T-helper 1 cell (primary cell): ENCODE results near the gene GRAMD4.

Source experiments
- DNase-seq, 5 donors: peaks; one replicate each; pipeline ENCODE4 v3.0.0-alpha.2; 2012 to 2020

The GRAMD4 gene

DNA sequence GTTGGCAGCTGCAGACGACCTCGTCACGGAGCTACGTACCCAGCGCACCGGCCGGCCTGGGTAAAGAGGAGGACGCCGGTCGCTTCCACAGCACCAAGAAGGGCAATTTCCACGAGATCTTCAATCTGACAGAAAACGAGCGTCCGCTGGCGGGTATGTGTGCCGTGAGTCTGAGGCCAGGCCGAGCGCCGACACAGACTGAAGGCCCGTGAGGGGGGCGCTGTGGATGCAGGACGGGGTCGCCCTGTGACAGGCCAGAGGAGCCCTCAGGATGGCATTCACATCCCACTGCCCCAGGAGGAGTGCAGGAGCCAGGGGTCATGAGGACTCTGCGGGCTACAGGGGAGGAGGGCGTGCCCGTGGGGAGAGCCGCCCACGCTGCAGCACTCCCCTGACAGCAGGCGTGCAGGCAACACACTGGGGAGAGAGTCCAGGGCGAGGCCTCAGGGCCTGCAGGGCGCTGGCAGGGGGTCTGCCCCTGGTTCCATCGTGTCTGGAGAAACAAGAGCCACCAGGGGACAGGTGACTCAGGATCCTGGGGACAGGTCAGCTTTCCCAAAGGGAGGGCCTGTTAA is 53.6 kb downstream of the GRAMD4 start:
- peak in 1 of 5 donors; percentile 26 for DNase-seq

DNA sequence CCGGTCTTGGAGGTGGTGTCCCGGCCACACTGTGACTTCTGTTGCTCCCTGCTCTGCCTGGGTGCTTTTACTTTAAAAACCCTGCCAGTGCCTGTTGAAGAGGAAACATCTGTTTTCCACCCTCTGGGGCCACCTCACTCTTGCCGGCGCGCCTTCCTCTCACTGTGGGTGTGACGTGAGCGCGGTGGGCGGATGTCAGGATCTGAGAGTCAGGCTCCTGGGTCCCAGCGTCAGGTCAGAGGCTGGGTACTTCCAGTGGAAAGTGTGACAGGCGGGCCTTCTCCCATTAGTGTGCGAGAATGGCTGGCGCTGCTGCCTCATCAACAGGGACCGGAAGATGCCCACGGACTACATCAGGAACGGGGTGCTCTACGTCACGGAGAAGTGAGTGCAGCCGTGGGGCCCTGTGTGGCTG is 54.2 kb downstream of the GRAMD4 start:
- DNase-seq = peak; percentile 64 to 89 (median 77)

DNA sequence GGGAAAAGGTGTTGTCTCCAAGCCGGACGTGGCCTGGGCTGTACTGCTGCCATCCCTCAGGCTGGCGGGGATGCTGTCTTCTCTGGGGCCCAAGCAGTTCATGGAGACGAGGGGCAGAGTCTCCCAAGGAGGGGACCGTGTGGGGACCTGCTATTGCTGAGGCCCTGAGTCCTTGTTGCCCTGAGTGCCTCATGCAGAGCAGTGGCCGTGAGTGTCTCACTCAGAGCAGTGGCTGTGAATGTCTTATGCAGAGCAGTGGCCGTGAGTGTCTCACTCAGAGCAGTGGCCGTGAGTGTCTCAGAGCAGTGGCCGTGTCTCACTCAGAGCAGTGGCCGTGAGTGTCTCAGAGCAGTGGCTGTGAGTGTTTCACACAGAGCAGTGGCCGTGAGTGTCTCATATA is 54.7 kb downstream of the GRAMD4 start:
- no peak for DNase-seq

DNA sequence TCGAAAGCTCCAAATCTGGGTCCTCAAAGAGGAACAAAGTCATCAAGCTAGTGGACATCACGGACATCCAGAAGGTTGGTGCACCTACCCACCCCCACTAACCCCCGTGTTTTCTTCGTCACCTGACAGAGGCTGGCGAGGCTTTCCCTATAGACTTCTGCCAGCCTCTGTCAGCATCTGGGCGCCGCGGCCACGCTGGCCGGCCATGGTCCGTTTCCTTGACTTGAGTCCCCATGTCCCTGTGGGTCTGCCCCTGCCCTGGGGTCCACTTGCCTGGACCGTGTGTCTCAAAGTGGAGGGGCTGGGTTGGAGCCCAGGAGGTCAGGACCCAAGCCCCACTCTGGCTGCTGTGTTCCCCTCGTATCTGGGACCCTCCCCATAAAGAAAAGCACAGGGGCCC is 55.3 kb downstream of the GRAMD4 start:
- no peak for DNase-seq

DNA sequence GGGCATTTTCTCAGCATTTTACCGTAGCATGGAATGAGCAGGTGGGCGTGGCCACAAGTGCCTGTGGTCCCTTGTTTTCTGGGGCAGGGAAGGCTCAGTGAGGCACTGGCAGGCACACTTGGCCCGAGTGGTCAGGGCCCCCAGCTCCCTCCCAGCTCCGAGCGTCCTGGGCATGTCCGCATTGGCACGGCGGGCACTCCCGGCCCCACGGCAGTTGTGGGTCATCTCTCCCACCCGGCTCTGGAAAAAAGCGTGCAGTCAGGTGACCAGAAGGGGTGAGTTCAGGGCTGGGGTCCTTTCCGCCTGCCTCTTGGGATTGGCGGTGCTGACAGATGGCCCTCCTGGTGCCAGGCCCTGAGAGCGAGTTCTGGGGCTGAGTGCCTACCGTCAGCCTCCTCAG is 55.8 kb downstream of the GRAMD4 start:
- no peak for DNase-seq

DNA sequence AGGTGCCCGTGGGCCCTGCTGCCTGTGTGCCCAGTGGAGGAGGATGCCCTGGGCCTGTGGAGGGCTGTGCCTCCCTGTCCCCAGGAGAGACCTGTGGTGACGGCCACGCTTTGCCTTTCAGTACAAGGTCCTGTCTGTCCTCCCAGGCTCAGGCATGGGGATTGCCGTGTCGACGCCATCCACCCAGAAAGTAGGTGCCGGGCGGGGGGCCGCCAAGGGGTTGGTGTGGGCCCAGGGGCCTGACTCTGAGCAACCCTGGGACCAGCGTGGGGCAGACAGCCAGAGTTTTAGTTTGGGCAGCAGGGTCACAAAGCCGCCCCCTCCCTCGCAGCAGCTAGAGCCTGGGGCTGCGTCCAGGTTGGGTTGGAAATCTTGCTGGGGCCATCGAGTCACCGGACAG is 56.3 kb downstream of the GRAMD4 start:
- DNase-seq = no peak

DNA sequence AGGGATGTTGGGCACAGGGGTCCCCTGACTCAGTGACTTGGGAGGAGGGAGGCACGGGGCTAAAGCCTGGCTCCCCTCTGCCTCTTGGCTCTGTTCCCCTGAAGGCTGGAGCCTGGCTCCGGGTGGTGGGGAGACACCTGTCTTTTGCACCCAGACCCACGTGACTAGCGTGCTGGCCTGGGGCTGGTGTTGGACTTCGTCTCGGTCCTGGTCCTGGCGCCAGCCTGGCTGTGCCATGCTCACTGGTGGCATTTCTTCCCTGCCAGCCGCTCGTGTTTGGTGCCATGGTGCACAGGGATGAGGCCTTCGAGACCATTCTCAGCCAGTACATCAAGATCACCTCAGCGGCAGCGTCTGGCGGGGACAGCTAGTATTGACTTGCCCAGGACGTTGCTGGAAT is 56.7 kb downstream of the GRAMD4 start:
- no peak for DNase-seq

DNA sequence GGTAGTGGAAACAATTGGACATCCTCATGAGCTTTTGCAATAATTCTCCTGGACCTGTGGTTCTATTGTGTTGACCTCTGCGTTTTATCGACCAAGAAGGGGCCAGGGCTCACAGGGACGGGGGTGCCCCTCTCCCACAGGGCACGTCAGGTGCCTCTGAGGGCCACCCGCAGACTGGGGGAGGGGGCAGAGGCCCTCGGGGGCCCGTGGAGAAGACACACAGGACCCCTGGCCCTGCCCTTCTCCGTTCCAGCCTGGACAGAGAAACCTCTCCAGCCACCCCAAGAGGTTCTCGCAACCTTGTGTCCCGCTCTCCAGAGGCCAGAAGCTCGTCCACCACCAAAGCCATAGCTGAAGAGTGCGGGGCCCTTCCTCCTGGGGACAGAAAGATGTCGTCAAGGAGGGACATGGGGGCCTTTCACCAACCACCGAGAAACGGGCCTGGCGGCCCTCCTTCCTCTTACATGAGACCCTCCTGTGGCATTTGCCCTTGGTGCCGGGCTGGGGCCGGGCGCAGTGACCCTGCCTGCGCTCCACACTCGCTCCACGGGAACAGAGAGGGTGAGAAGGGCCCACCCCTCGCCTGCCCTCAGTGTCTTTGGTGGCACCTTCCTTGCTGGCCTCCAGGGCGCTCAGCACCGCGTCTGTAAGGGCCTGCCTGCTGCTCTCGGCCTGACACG is 57.3 kb downstream of the GRAMD4 start:
- DNase-seq = no peak

DNA sequence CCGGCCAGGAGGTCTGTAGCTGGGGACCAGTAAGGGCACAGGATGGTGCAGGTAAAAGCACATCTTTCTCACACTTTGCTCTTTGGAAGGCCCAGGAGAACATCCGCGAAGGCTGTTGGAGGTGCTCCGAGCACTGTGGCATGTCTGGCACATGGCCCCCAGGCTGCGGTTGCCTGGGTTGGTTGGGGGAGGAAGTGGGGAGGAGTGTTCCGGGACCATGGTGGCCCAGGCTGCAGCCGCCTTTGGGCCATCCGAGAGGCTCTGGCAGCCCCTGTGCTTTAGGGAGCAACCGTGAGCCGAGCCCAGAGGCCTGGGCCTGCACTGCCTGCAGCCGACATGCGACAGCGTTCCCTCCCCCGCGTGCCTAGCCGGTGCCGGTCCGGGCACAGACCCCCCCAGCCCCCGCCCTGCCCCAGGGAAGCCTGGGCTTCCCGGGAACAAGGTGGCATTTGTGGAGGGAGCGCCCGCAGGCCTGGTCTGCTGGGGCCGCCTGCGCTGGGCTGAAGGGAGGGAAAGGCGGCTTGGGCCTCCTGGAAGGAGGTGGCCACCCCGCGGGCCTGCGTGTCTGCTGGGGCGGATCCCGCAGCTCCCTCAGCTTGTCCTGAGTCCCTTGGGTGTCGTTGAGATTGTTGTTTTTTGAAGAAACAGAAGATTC is 57.9 kb downstream of the GRAMD4 start:
- no peak for DNase-seq

DNA sequence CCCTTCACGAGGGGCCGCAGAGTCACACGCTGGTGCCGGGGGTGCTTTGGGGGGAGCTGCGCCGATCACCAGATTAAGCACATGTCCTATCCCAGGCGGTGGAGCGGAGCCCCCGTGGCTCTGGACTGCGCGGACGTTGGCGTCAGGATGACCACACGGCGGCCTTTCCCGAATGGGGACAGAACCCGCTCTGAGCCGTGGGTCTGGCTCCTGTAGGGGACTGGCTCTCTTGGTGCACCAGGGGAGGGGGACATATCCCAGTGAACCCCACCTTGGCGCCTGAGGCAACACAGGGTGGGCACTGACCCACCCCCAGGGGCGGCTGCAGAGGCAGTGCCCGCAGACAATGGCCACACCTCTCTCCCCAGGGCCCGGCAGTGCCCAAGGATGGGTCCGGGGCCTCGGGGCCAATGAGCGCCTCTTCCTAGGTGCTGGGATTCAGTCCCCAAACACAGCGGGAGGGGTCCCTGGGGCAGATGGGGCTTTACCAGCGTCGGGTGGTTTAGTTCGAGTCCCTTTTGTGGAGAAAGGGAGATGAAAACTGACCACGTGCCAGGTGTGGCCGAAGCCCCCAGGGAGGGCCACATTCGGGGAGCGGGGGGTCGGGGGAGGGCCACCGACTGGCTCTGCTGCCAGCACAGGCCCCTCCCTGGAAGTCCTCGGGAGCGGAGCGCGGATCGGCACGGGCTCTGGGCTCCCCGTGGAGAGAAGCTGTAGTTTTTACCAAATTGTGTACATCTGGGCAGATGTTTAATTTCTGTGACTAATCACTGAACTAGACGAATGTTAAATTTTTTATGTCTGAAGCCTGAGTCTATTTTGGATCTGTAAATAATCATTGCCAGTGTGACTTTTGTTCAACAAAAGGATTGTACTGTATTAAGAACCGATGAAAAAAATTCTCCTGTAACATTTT is 58.9 kb downstream of the GRAMD4 start:
- DNase-seq = no peak

DNA sequence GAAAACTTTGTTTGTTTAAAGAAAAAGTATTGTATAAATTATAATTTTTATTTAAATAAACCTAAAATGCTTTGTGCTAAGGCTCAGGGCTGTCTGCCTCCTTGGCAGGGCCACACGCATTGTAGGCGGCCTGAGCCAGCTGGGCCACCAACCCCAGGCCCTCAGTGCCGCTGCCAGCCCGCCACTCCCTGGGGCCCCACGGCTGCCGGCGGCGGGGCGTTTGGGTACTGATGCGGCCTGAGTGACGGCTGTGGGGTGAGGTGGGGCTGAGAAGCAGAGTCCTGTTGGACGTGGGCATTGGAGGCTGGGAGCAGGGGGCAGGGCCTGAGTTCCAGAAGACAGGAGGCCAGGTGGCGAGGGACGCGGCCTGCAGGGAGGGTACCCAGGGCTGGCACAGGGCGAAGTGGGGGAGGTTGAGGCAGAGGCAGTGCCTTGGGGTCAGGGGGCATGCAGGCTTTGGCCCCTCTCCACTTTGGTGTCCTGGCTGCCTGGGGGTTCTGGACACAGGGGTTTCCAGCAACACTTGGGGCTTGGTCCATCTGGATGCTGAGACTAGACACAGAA is 59.6 kb downstream of the GRAMD4 start:
- no peak for DNase-seq

DNA sequence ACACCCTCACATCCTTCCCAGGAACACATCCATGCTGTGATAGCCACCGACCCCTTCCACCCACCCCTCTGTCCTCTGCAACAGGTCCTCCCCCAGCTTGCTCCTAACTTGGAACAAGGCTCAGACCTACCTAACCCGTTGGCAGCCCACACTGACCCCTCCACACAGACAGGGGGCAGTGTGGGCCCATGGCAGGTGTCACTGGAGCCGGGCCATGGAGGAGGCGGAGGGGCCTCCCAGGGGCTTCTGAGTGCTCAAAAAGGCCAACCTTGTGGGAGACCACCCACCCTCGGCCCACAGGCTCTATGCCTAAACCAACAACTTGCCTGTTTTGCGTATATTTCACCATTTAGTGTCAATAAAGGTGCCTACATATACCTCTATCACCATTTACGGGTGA is 60.8 kb downstream of the GRAMD4 start:
- peak in 1 of 5 donors; percentile 35 for DNase-seq

DNA sequence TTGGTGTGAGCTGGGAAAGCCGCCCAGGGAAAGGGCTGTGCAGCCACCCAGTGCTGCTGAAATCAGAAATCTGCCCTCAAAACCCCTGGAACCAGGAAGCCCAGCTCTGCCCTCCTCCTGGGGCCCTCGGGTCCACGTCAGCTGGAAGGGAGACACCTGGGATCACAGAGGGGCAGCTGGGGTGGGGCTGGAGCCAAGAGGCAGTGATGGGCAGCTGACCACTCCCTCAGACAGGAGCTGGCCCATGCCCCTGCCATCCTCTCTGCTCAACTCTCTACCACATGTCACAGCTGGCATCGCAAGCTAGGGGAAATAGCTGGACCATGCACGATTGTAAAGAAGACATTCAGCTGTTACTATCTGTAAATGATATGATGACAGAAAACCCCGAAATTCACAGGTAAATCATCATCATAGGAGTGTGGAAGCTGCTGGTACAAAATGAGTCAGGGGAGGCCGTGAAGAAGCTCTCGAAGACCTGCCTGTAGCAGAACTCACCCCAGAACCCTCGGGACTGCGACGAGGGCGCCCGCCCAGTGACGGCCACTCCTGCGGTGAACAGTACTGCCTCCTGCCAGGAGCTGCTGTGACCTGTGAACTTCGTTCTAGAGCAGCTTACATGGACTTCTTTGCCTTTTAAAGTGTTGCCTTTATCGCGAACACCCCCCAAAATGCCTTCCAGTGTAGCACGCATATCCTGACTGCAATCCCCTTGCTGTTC is 62.0 kb downstream of the GRAMD4 start:
- DNase-seq = no peak

DNA sequence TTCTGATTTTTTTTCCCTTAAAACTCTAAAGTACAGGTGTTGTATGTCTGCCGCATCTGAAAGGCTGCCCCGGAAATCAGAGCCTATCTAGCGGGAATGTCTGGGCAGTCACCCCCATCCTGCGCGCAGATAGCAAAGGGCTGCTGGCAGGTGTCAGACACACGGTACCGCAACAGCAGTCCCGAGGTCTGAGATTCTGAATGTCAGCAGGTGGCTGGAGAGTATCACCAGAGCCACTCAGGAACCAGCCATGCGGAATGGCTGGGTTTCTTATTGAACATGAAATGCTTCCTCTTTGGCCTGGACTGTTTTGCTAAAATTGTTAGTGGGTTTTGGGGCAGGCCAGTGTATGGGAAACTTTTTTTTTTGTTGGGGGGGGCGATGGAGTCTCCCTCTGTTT is 64.5 kb downstream of the GRAMD4 start:
- no peak for DNase-seq

DNA sequence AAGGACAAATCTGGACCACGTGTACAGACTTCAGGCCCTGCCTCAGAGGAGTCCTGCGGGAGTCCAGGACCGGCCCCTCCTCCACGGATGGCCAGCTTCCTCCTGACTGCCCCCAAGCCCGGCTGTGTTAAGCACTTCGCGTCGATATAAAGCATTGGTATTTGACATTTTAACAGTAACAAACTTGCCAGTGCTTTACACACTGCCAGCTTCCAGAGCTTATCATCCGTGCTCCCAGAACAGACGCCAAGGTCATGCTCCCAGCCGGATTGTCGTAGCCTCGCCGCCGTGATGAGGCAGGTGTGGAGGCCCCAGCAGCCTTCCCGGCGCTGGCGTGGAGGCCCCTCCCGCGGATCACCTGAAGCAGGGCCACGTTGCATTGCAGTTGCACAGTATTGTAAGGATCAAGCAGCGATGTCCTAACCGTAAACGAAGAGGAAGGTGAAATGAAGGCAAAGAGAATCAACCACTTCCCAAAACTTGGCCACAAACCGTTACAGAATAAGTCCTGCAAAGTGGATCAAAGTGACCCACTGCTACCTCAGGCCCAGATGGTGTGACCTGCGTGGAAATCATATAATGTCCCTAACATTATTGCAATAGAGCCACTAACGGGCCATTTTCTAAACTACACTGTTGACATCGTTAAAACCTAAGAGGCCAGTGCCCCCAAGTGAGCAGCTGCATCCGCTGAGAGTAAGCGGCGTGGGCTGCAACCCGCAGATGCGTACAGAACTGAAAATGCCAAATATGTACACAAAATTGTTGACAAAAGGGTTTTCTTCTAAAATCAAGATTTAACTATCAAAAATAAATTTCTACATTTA is 66.2 kb downstream of the GRAMD4 start:
- no peak for DNase-seq

DNA sequence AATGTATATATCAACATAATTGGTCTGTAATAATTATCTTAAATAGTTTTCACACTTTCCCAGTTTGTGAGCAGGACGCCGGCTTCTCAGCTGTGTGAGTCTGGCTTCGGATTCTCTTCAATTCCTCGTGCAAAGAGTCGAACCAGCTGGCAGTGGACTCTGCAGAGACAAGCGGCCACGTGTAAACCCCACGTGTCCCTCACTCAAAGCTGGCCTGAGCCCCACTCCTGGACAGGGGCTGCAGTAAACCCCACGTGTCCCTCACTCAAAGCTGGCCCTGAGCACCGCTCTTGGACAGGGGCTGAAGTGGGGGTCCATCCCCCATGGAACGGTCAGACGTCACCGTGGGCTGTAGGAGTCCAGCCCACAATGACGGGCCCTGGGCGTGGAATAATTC is 66.9 kb downstream of the GRAMD4 start:
- DNase-seq = no peak

DNA sequence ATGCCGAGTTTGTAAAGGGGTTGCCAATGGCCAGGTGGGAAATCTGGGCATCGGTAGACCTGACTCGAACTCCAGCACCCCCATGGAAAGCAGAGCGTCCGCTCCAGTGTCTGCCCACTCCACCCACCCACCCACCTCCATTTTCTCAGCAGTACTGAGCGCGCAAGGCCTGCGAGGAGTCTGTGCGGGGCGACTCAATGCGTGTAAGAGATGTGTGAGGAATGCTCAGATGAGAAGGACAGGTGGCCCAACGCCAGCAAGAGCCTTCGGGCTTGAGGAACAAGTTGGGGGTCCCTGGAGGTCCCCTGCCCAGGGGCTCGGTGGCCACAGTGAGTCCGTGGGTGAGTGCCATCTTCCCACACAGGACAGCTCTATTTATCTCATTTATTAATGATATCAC is 67.3 kb downstream of the GRAMD4 start:
- no peak for DNase-seq

DNA sequence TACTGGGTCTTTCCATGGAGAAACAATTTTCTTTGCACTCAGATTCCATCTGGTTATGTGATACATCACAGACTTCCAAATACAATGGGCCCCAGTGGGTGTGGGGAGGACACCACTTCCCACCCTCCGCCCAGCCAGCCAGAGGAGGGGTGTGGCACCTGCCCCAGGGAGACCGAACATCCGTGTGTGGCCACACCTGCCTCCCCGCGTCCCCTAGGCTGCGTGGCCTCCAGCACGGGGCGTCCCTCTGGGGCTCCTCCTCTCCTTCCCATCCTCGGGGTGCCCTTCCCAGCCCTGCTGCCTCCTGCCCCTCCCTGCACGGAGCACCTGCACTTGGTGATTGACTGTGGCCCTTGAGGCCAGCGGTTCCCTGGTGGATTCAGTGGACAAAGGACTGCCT is 68.8 kb downstream of the GRAMD4 start:
- no peak for DNase-seq

DNA sequence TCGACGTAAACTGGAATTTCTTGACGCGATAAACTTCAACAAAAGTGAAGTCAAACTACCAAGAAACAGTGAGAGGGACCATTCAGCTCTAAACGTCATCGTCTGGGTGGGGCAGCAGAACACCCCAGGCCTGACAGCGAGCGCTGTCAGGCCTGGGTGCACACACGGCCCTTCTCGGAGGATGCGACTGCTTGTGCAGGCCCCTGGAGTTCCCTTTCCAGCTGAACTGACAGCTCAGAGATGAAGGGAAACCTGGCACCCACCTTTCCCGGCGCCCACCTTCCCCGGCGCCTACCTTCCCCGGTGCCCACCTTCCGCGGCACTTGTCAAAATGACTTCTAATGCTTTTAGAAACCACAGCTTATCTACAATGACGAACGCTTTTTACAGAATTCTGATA is 70.0 kb downstream of the GRAMD4 start:
- DNase-seq = no peak

DNA sequence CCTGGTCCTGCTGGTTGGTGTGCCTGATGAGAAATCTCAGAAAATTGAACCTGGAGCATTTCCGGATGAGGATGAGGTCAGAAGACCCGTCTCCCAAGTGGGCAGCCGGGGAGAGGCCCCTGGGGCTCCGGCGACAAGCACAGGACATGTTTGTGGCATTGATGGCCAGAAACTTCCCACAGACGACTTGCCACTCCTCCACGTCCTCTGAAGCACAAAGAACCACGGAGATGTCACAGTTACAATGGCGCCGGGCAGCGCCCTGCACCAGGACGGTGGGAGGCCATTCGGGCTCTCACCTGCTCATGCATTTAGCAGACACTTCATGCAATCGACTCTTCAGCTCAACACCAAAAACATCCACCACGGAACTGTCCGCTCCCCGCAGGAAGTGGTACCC is 71.4 kb downstream of the GRAMD4 start:
- no peak for DNase-seq

DNA sequence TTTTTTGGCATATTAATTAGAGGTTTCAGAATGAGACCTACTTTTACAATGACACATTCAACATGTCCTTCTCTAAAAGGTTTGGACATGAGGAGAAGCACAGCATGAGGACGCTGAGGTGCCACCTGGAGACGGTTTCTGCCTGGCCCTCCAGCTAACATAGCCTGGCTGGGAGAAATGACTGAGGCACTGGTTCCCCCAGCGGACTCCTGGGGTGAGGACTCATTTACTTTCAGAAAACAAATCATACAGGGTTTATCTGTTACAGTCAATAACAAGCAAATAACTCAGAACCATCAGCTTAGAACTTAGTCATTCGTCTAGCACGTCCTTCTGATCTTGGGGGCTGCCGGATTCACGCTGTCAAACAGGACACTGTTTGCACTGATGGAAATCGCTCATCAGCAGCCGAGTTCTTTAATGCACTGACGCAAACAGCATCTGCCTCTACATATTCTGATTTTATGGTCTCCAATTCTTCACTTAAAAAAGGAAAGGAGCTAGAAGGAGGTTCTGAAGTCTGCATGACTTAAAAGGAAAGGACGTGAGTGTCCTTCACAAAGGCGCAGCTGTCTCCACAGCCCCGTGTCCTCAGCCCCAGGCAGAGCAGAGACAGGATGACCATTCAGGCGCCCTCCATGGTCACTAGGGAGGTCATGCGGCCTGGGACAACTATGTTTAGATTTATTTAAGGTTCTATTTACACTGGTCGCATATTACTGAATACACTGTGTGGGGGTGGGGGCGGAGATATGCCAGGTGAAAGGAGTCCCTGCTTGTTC is 73.6 kb downstream of the GRAMD4 start:
- DNase-seq = no peak
